Neuronal stem cell (in vitro differentiated cells): ENCODE measurements around the gene ZBTB20.

ENCODE experiments used
- DNase-seq: peaks from one replicate; pipeline ENCODE4 v3.0.0-alpha.2; 2013; ENCODE audit warnings: low spot score
- H2AFZ ChIP-seq: one replicate; pipeline ENCODE4 v1.6.1; 2013; ENCODE audit warnings: mild to moderate bottlenecking, low read length, inconsistent platforms
- H2AK5ac ChIP-seq: 2 replicates; pipeline ENCODE4 v1.6.1; 2013; ENCODE audit warnings: low read depth, mild to moderate bottlenecking, inconsistent platforms, low read length, moderate library complexity, mixed read lengths
- H2BK120ac ChIP-seq: 2 replicates; pipeline ENCODE4 v1.6.1; 2013; ENCODE audit warnings: low read depth, mild to moderate bottlenecking, inconsistent platforms, low read length, moderate library complexity, mixed read lengths
- H2BK12ac ChIP-seq: one replicate; pipeline ENCODE4 v1.6.1; 2013; ENCODE audit warnings: low read length, inconsistent platforms
- H2BK15ac ChIP-seq: 2 replicates; pipeline ENCODE4 v1.6.1; 2013; ENCODE audit warnings: mild to moderate bottlenecking, low read length, inconsistent platforms, mixed read lengths
- H2BK5ac ChIP-seq: one replicate; pipeline ENCODE4 v1.6.1; 2013; ENCODE audit warnings: inconsistent platforms, mild to moderate bottlenecking, low read length, moderate library complexity
- H3K14ac ChIP-seq: one replicate; pipeline ENCODE4 v1.6.1; 2013; ENCODE audit warnings: low read length, inconsistent platforms
- H3K18ac ChIP-seq: 2 replicates; pipeline ENCODE4 v1.6.1; 2013; ENCODE audit warnings: low read length, inconsistent platforms
- H3K23ac ChIP-seq: 2 replicates; pipeline ENCODE4 v1.6.1; 2013; ENCODE audit warnings: low read depth, mild to moderate bottlenecking, mixed read lengths, low read length, inconsistent platforms; ENCODE audit not compliant: poor library complexity
- H3K27ac ChIP-seq: replicated peaks from 3 replicates; pipeline ENCODE4 v1.5.1; 2013; ENCODE audit warnings: low read length, inconsistent platforms
- H3K27me3 ChIP-seq, 3 experiments: 2 replicates each; pipeline ENCODE4 v1.6.1; 2013; ENCODE audit warnings: low read length in 3 of 3, mild to moderate bottlenecking in 2 of 3, inconsistent platforms in 1 of 3, low read depth in 1 of 3, mixed read lengths in 1 of 3, moderate library complexity in 1 of 3; ENCODE audit not compliant: control insufficient read depth in 3 of 3, insufficient read depth in 3 of 3
- H3K36me3 ChIP-seq, 2 donors: replicated peaks in 1 of 2; 2 replicates each; pipeline ENCODE4 v1.6.1; 2013; ENCODE audit warnings: low read length in 2 of 2; ENCODE audit not compliant: control insufficient read depth in 2 of 2, insufficient read depth in 2 of 2
- H3K4ac ChIP-seq: 2 replicates; pipeline ENCODE4 v1.6.1; 2013; ENCODE audit warnings: inconsistent platforms, mild to moderate bottlenecking, low read length, moderate library complexity
- H3K4me1 ChIP-seq, 2 donors: 1 replicate in 1 of 2; 2 replicates in 1 of 2; pipeline ENCODE4 v1.6.1; 2013; ENCODE audit warnings: low read length in 2 of 2, low read depth in 1 of 2; ENCODE audit not compliant: control insufficient read depth in 2 of 2, insufficient read depth in 1 of 2
- H3K4me2 ChIP-seq: one replicate; pipeline ENCODE4 v1.6.1; 2013; ENCODE audit warnings: mild to moderate bottlenecking, low read length, inconsistent platforms; ENCODE audit not compliant: insufficient read depth, poor library complexity, severe bottlenecking
- H3K4me3 ChIP-seq, 2 donors: 2 replicates each; pipeline ENCODE4 v1.5.1; 2013; ENCODE audit warnings: low read length in 2 of 2, mild to moderate bottlenecking in 2 of 2, inconsistent platforms in 1 of 2, moderate library complexity in 1 of 2
- H3K79me1 ChIP-seq: one replicate; pipeline ENCODE4 v1.6.1; 2013; ENCODE audit warnings: low read depth, mild to moderate bottlenecking, inconsistent platforms, low read length, moderate library complexity
- H3K9ac ChIP-seq: one replicate; pipeline ENCODE4 v1.6.1; 2013; ENCODE audit warnings: mild to moderate bottlenecking, low read depth, low read length, inconsistent platforms; ENCODE audit not compliant: poor library complexity
- H3K9me3 ChIP-seq, 2 donors: replicated peaks in 1 of 2; 2 replicates each; pipeline versions ENCODE3 to v1.6.1; 2013; ENCODE audit warnings: low read length in 2 of 2, mild to moderate bottlenecking in 2 of 2, inconsistent platforms in 1 of 2, low read depth in 1 of 2, mixed read lengths in 1 of 2, moderate library complexity in 1 of 2; ENCODE audit not compliant: control insufficient read depth in 2 of 2, insufficient read depth in 1 of 2
- H4K8ac ChIP-seq: one replicate; pipeline ENCODE4 v1.6.1; 2013; ENCODE audit warnings: low read depth, mild to moderate bottlenecking, inconsistent platforms, low read length, moderate library complexity
- H4K91ac ChIP-seq: one replicate; pipeline ENCODE4 v1.6.1; 2013; ENCODE audit warnings: low read length, low read depth, mild to moderate bottlenecking, inconsistent platforms; ENCODE audit not compliant: poor library complexity
- WGBS, 2 donors: extraction: QIAGEN DNeasy Blood & Tissue Kit; methylation state at CpG; one replicate each; pipeline ENCODE4 v1.1.7; 2013; ENCODE audit warnings: missing lambda C conversion rate in 2 of 2, mixed read lengths in 1 of 2; ENCODE audit not compliant: insufficient read length in 2 of 2, insufficient replicate concordance in 1 of 2; ENCODE audit errors: extremely low coverage in 2 of 2; 5-methylcytosine and 5-hydroxymethylcytosine counted together

The ZBTB20 gene

GRCh38 chr3:114478801-114479200 lies 668.3 kb downstream of the ZBTB20 start:
- H3K79me1 ChIP-seq: no peaks in the 10 kb centered on the region
- H3K4me2 ChIP-seq: no peak overlapping the region
- H2BK15ac ChIP-seq: no peak overlapping the region
- no peak overlapping the region for H3K9ac ChIP-seq
- no peaks in the 10 kb centered on the region for H3K36me3 ChIP-seq
- H4K8ac ChIP-seq: no peak overlapping the region
- no peaks in the 10 kb centered on the region for H3K27me3 ChIP-seq
- H3K27ac ChIP-seq: no peak overlapping the region
- DNase-seq: no peak
- no peaks in the 10 kb centered on the region for H3K4me1 ChIP-seq
- H3K4ac ChIP-seq: no peak overlapping the region
- peaks cover 0 to 2% of the 10 kb centered on the region in 2 donors for H3K9me3 ChIP-seq
- H4K91ac ChIP-seq: no peak overlapping the region
- no peak overlapping the region for H2BK5ac ChIP-seq
- H3K18ac ChIP-seq: no peak overlapping the region
- no peak overlapping the region for H2AK5ac ChIP-seq
- no peak overlapping the region for H2AFZ ChIP-seq
- H3K14ac ChIP-seq: no peak overlapping the region
- H3K23ac ChIP-seq: no peak overlapping the region
- no peak overlapping the region for H2BK12ac ChIP-seq
- H3K4me3 ChIP-seq: no peak overlapping the region
- no peak overlapping the region for H2BK120ac ChIP-seq

GRCh38 chr3:114476511-114476910 lies 670.6 kb downstream of the ZBTB20 start:
- Histone ChIP-seq H3K18ac (no peak overlapping the region), H3K27me3 (no peaks in the 10 kb centered on the region), H2AFZ (no peak overlapping the region), H2BK12ac (no peak overlapping the region), H2BK120ac (no peak overlapping the region), H4K8ac (no peak overlapping the region), H3K79me1 (no peaks in the 10 kb centered on the region), H2BK5ac (no peak overlapping the region), H3K14ac (no peak overlapping the region), H3K9me3 (no peaks in the 10 kb centered on the region), H3K4me2 (no peak overlapping the region), H2AK5ac (no peak overlapping the region), H2BK15ac (no peak overlapping the region), H3K23ac (no peak overlapping the region), H3K4ac (no peak overlapping the region), H3K4me1 (no peaks in the 10 kb centered on the region), H3K36me3 (no peaks in the 10 kb centered on the region), H3K9ac (peak overlapping the region; percentile 47), H3K4me3 (no peak overlapping the region), H4K91ac (no peak overlapping the region), H3K27ac (no peak overlapping the region)
- DNase-seq: no peak

GRCh38 chr3:114471478-114471877 lies 675.6 kb downstream of the ZBTB20 start:
- Histone ChIP-seq H3K27ac (no peak overlapping the region), H2BK12ac (no peak overlapping the region), H3K9me3 (no peaks in the 10 kb centered on the region), H2AFZ (no peak overlapping the region), H3K14ac (no peak overlapping the region), H3K36me3 (no peaks in the 10 kb centered on the region), H2AK5ac (no peak overlapping the region), H2BK5ac (no peak overlapping the region), H3K18ac (no peak overlapping the region), H3K4me2 (no peak overlapping the region), H3K9ac (no peak overlapping the region), H3K23ac (no peak overlapping the region), H3K79me1 (no peaks in the 10 kb centered on the region), H4K8ac (no peak overlapping the region), H2BK120ac (no peak overlapping the region), H3K4me1 (no peaks in the 10 kb centered on the region), H3K4ac (no peak overlapping the region), H3K4me3 (no peak overlapping the region), H2BK15ac (no peak overlapping the region), H3K27me3 (no peaks in the 10 kb centered on the region), H4K91ac (no peak overlapping the region)
- DNase-seq: no peak
- WGBS, 2 donors: no CpG with 5 or more reads among the region's 2 CpGs

GRCh38 chr3:114469070-114469469 lies 678.0 kb downstream of the ZBTB20 start:
- no peak overlapping the region for H2BK12ac ChIP-seq
- no peak overlapping the region for H2BK15ac ChIP-seq
- no peak overlapping the region for H2AK5ac ChIP-seq
- H3K27ac ChIP-seq: no peak overlapping the region
- no peaks in the 10 kb centered on the region for H3K36me3 ChIP-seq
- no peak overlapping the region for H3K4ac ChIP-seq
- no peak overlapping the region for H4K91ac ChIP-seq
- H4K8ac ChIP-seq: no peak overlapping the region
- H3K23ac ChIP-seq: no peak overlapping the region
- H2BK120ac ChIP-seq: no peak overlapping the region
- H3K9ac ChIP-seq: no peak overlapping the region
- no peak for DNase-seq
- no peak overlapping the region for H3K18ac ChIP-seq
- H3K4me3 ChIP-seq: no peak overlapping the region
- H2BK5ac ChIP-seq: no peak overlapping the region
- no peaks in the 10 kb centered on the region for H3K9me3 ChIP-seq
- no peak overlapping the region for H3K14ac ChIP-seq
- H2AFZ ChIP-seq: no peak overlapping the region
- H3K79me1 ChIP-seq: no peaks in the 10 kb centered on the region
- H3K27me3 ChIP-seq: no peaks in the 10 kb centered on the region
- no CpG with 5 or more reads among the region's 1 CpG for WGBS, 2 donors
- H3K4me1 ChIP-seq: peaks cover 0 to 3% of the 10 kb centered on the region in 2 donors
- no peak overlapping the region for H3K4me2 ChIP-seq
